Measurements from ENCODE around the gene RFPL1.

The RFPL1 gene

GRCh38 chr22:29443452-29443851 lies 5.1 kb downstream of the RFPL1 start:
- no peak for DNase-seq (ENCODE audit: low spot score)

GRCh38 chr22:29443861-29444792 lies 5.7 kb downstream of the RFPL1 start:
- DNase-seq (ENCODE audit: low spot score) = no peak

GRCh38 chr22:29445508-29445907 lies 7.1 kb downstream of the RFPL1 start:
- DNase-seq (ENCODE audit: low spot score) = no peak

GRCh38 chr22:29447906-29448305 lies 9.5 kb downstream of the RFPL1 start:
- DNase-seq (ENCODE audit: low spot score) = no peak

GRCh38 chr22:29449296-29449875 lies 11.0 kb downstream of the RFPL1 start:
- no peak for DNase-seq (ENCODE audit: low spot score)

- no peak for DNase-seq (ENCODE audit: low spot score)
Measured at GRCh38 chr22:29450222-29450621, 11.8 kb downstream of the RFPL1 start.

- DNase-seq (ENCODE audit: low spot score) = no peak
Measured at GRCh38 chr22:29451863-29452262, 13.5 kb downstream of the RFPL1 start.

GRCh38 chr22:29454276-29454675 lies 15.9 kb downstream of the RFPL1 start:
- no peak for DNase-seq (ENCODE audit: low spot score)

- no peak for DNase-seq (ENCODE audit: low spot score)
Measured at GRCh38 chr22:29456211-29456671, 17.9 kb downstream of the RFPL1 start.

- DNase-seq (ENCODE audit: low spot score) = peak; percentile 17
Measured at GRCh38 chr22:29457730-29458129, 19.3 kb downstream of the RFPL1 start.

- no peak for DNase-seq (ENCODE audit: low spot score)
Measured at GRCh38 chr22:29458551-29458950, 20.2 kb downstream of the RFPL1 start.

- DNase-seq (ENCODE audit: low spot score) = no peak
Measured at GRCh38 chr22:29459773-29460172, 21.4 kb downstream of the RFPL1 start.

- DNase-seq (ENCODE audit: low spot score) = no peak
Measured at GRCh38 chr22:29461263-29461662, 22.9 kb downstream of the RFPL1 start.

GRCh38 chr22:29463629-29464028 lies 25.2 kb downstream of the RFPL1 start:
- DNase-seq (ENCODE audit: low spot score) = no peak

GRCh38 chr22:29464581-29464980 lies 26.2 kb downstream of the RFPL1 start:
- DNase-seq (ENCODE audit: low spot score) = no peak

- DNase-seq (ENCODE audit: low spot score) = no peak
Measured at GRCh38 chr22:29469755-29470154, 31.4 kb downstream of the RFPL1 start.

GRCh38 chr22:29470159-29470855 lies 31.9 kb downstream of the RFPL1 start:
- DNase-seq (ENCODE audit: low spot score) = peak; percentile 62

- no peak for DNase-seq (ENCODE audit: low spot score)
Measured at GRCh38 chr22:29473001-29473400, 34.6 kb downstream of the RFPL1 start.

GRCh38 chr22:29475550-29475949 lies 37.2 kb downstream of the RFPL1 start:
- DNase-seq (ENCODE audit: low spot score) = no peak

- DNase-seq (ENCODE audit: low spot score) = no peak
Measured at GRCh38 chr22:29476116-29476515, 37.7 kb downstream of the RFPL1 start.

GRCh38 chr22:29477723-29478318 lies 39.4 kb downstream of the RFPL1 start:
- DNase-seq (ENCODE audit: low spot score) = no peak
